Thyroid gland (tissue), 4 donors: ENCODE measurements around the gene ANKRD33B. TPM values are rescaled to one million over a fixed set of nuclear protein-coding genes. Genes with fewer than 3 reads are reported as not detected.

Experiments
- DNase-seq, 2 donors: peaks; one replicate each; pipeline ENCODE4 v3.0.0-alpha.2; 2019
- H3K27ac ChIP-seq, 3 donors: fragments of 200-600 bp; sonication (generic); 1 replicate in 2 of 3; 2 replicates in 1 of 3; pipeline ENCODE4 v1.5.1; 2016 to 2019; ENCODE audit warnings: mild to moderate bottlenecking in 1 of 3, moderate library complexity in 1 of 3
- H3K27me3 ChIP-seq: fragments of 200-600 bp; sonication (generic); one replicate; pipeline ENCODE4 v1.5.1; 2019
- H3K36me3 ChIP-seq, 2 donors: fragments of 200-600 bp; sonication (generic); one replicate each; pipeline ENCODE4 v1.5.1; 2016 to 2019
- H3K4me1 ChIP-seq, 2 donors: fragments of 200-600 bp; sonication (generic); one replicate each; pipeline ENCODE4 v1.5.1; 2017 to 2019
- H3K4me3 ChIP-seq, 3 donors: fragments of 200-600 bp; sonication (generic); replicated peaks in 1 of 3; 1 replicate in 2 of 3; 2 replicates in 1 of 3; pipeline ENCODE4 v1.5.1; 2016; ENCODE audit warnings: mild to moderate bottlenecking in 1 of 3
- H3K9me3 ChIP-seq: fragments of 200-600 bp; sonication (generic); one replicate; pipeline ENCODE4 v1.5.1; 2017
- CTCF ChIP-seq, 6 experiments: fragments of 200-600 bp in 3 of 6; fragments of 450-650 bp in 3 of 6; sonication (generic) in 3 of 6; IDR thresholded peaks; one replicate each; pipeline ENCODE4 v1.5.1; 2016 to 2019; ENCODE audit warnings: antibody characterized with exemption in 6 of 6, mild to moderate bottlenecking in 2 of 6, inconsistent platforms in 1 of 6, moderate library complexity in 1 of 6
- POLR2A ChIP-seq, 2 donors: fragments of 450-650 bp; IDR thresholded peaks; one replicate each; pipeline ENCODE4 v1.6.1; 2017; ENCODE audit warnings: antibody characterized with exemption in 2 of 2, mild to moderate bottlenecking in 2 of 2, moderate library complexity in 1 of 2
- WGBS, 2 donors: methylation state at CpG; one replicate each; pipeline ENCODE4 v1.1.5; 2017; 5-methylcytosine and 5-hydroxymethylcytosine counted together
- intact Hi-C: fragments of 100-400 bp; cut with DNase I; formaldehyde crosslinking; loops from one replicate; pipeline ENCODE4 v1.15.1; 2023
- total RNA-seq, 4 donors: library from RNA; depleted of rRNA; stranded (reverse); fragments of >200 nt; gene quantifications; one replicate each; pipeline ENCODE4 v1.2.3, GENCODE V29; 2016

ANKRD33B gene
- total RNA-seq, 4 donors from 2014 or later: 0.67 to 1.6 (median 1.1) TPM

- intact Hi-C loops: loop anchor here (5.0 to 10.0 kb wide), 2 partner anchors 172 to 340 kb away; no protein-coding TSS in a partner anchor
- no peaks in the 10 kb centered on the region for H3K36me3 ChIP-seq
- no peak for DNase-seq
- no peak for TF ChIP-seq CTCF (IDR thresholded peaks at IDR 0.05)
- no peak for TF ChIP-seq POLR2A (IDR thresholded peaks at IDR 0.05)
- H3K4me3 ChIP-seq: no peak overlapping the region
- no peak overlapping the region for H3K27ac ChIP-seq
- H3K27me3 ChIP-seq: no peaks in the 10 kb centered on the region
- WGBS, 2 donors: 90 to 98% methylated on average over 6 of the region's 6 CpGs
- H3K9me3 ChIP-seq: no peaks in the 10 kb centered on the region
- peaks cover 0 to 5% of the 10 kb centered on the region in 2 donors for H3K4me1 ChIP-seq
Observed at GRCh38 chr5:10624679-10625078, 60.8 kb downstream of the ANKRD33B start.

- no peak overlapping the region for H3K27ac ChIP-seq
- DNase-seq: no peak
- no peak for TF ChIP-seq CTCF (IDR thresholded peaks at IDR 0.05)
- no peak for TF ChIP-seq POLR2A (IDR thresholded peaks at IDR 0.05)
- H3K27me3 ChIP-seq: no peaks in the 10 kb centered on the region
- H3K36me3 ChIP-seq: no peaks in the 10 kb centered on the region
- H3K9me3 ChIP-seq: no peaks in the 10 kb centered on the region
- H3K4me1 ChIP-seq: peaks cover 0 to 5% of the 10 kb centered on the region in 2 donors
- intact Hi-C loops: loop anchor here (5.0 to 10.0 kb wide), 2 partner anchors 174 to 341 kb away; no protein-coding TSS in a partner anchor
- 85 to 88% methylated on average over 15 of the region's 15 CpGs for WGBS, 2 donors
- no peak overlapping the region for H3K4me3 ChIP-seq
Observed at GRCh38 chr5:10625700-10626472, 62.0 kb downstream of the ANKRD33B start.

- 91 to 93% methylated on average over 12 of the region's 12 CpGs for WGBS, 2 donors
Observed at GRCh38 chr5:10626473-10627013, 62.7 kb downstream of the ANKRD33B start.

GRCh38 chr5:10627160-10627701 is 63.4 kb downstream of the ANKRD33B start:
- 33 to 34% methylated on average over 12 of the region's 12 CpGs for WGBS, 2 donors
- TF ChIP-seq CTCF (IDR thresholded peaks at IDR 0.05): no peak
- TF ChIP-seq POLR2A (IDR thresholded peaks at IDR 0.05): no peak
- no peaks in the 10 kb centered on the region for H3K9me3 ChIP-seq
- peaks cover 0 to 5% of the 10 kb centered on the region in 2 donors for H3K4me1 ChIP-seq
- H3K36me3 ChIP-seq: no peaks in the 10 kb centered on the region
- H3K4me3 ChIP-seq: no peak overlapping the region
- H3K27me3 ChIP-seq: no peaks in the 10 kb centered on the region
- intact Hi-C loops: loop anchor here (5.0 to 10.0 kb wide), 2 partner anchors 175 to 342 kb away; no protein-coding TSS in a partner anchor
- DNase-seq: no peak
- no peak overlapping the region for H3K27ac ChIP-seq

More at GRCh38 chr5:10626473-10627013, 62.7 kb downstream of the ANKRD33B start:
- Histone ChIP-seq H3K27ac (no peak overlapping the region), H3K4me1 (peaks cover 0 to 5% of the 10 kb centered on the region in 2 donors), H3K4me3 (no peak overlapping the region), H3K27me3 (no peaks in the 10 kb centered on the region), H3K36me3 (no peaks in the 10 kb centered on the region), H3K9me3 (no peaks in the 10 kb centered on the region)
- intact Hi-C loops: loop anchor here (5.0 to 10.0 kb wide), 2 partner anchors 174 to 342 kb away; no protein-coding TSS in a partner anchor
- DNase-seq: no peak
- TF ChIP-seq CTCF (IDR thresholded peaks at IDR 0.05): no peak
- TF ChIP-seq POLR2A (IDR thresholded peaks at IDR 0.05): no peak
